Prostate gland (tissue), 2 donors: ENCODE measurements around the gene RPTOR. TPM values are rescaled to one million over a fixed set of nuclear protein-coding genes. Genes with fewer than 3 reads are reported as not detected.

Experiments
- DNase-seq: peaks from one replicate; pipeline ENCODE4 v3.0.0-alpha.2; 2019; ENCODE audit warnings: low spot score
- H3K27ac ChIP-seq, 2 donors: fragments of 200-600 bp; sonication (generic); 2 replicates each; pipeline ENCODE4 v1.5.1; 2017 to 2019
- H3K27me3 ChIP-seq: fragments of 200-600 bp; sonication (generic); replicated peaks from 2 replicates; pipeline ENCODE4 v1.5.1; 2019; ENCODE audit not compliant: insufficient read depth
- H3K36me3 ChIP-seq, 2 donors: fragments of 200-600 bp; sonication (generic); 1 replicate in 1 of 2; 2 replicates in 1 of 2; pipeline versions ENCODE4 v1.5.1 to v1.8.1; 2017 to 2019
- H3K4me1 ChIP-seq: fragments of 200-600 bp; sonication (generic); replicated peaks from 2 replicates; pipeline ENCODE4 v1.5.1; 2019
- H3K4me3 ChIP-seq, 2 donors: fragments of 200-600 bp; sonication (generic); 2 replicates each; pipeline ENCODE4 v1.5.1; 2017 to 2019
- H3K9me3 ChIP-seq: fragments of 200-600 bp; sonication (generic); 2 replicates; pipeline ENCODE4 v1.5.1; 2017
- CTCF ChIP-seq, 4 experiments: fragments of 200-600 bp in 2 of 4; fragments of 450-650 bp in 2 of 4; sonication (generic) in 2 of 4; IDR thresholded peaks; 1 replicate in 3 of 4; 2 replicates in 1 of 4; pipeline ENCODE4 v1.5.1; 2016 to 2019; ENCODE audit warnings: antibody characterized with exemption in 4 of 4, mild to moderate bottlenecking in 2 of 4, moderate library complexity in 2 of 4
- POLR2A ChIP-seq: fragments of 450-650 bp; IDR thresholded peaks from one replicate; pipeline ENCODE4 v1.6.1; 2016; ENCODE audit warnings: antibody characterized with exemption, mild to moderate bottlenecking
- POLR2AphosphoS5 ChIP-seq: sonication (generic); formaldehyde crosslinking; IDR thresholded peaks from one replicate; pipeline ENCODE4 v1.6.1; 2017; ENCODE audit warnings: antibody characterized with exemption
- WGBS: methylation state at CpG from one replicate; pipeline ENCODE4 v1.1.5; 2018; 5-methylcytosine and 5-hydroxymethylcytosine counted together
- intact Hi-C: fragments of 100-400 bp; cut with DNase I; formaldehyde crosslinking; loops from one replicate; pipeline ENCODE4 v1.14.2; 2022
- total RNA-seq, 2 donors: library from RNA; depleted of rRNA; stranded (reverse); fragments of >200 nt; gene quantifications; one replicate each; pipeline ENCODE4 v1.1.0, GENCODE V29; 2016

RPTOR gene
- total RNA-seq, 2 donors from 2014 or later = 30.3 to 62.5 TPM

GRCh38 chr17:80848449-80849102 is 303.9 kb downstream of the RPTOR start:
- Histone ChIP-seq H3K4me3 (no peak overlapping the region), H3K27me3 (no peaks in the 10 kb centered on the region), H3K4me1 (no peaks in the 10 kb centered on the region), H3K36me3 (no peaks in the 10 kb centered on the region), H3K27ac (no peak overlapping the region), H3K9me3 (no peaks in the 10 kb centered on the region)
- TF ChIP-seq POLR2AphosphoS5 = no peak
- no peak for TF ChIP-seq CTCF (IDR thresholded peaks at IDR 0.05)
- no peak for TF ChIP-seq POLR2A
- intact Hi-C loops = no loop called here
- DNase-seq = no peak
- WGBS = 88% methylated on average over 21 of the region's 21 CpGs

- no peak for TF ChIP-seq CTCF (IDR thresholded peaks at IDR 0.05)
- no peak for TF ChIP-seq POLR2AphosphoS5
- TF ChIP-seq POLR2A = no peak
- intact Hi-C loops = no loop called here
- H3K9me3 ChIP-seq = no peaks in the 10 kb centered on the region
- no peaks in the 10 kb centered on the region for H3K27me3 ChIP-seq
- DNase-seq = no peak
- H3K4me3 ChIP-seq = no peak overlapping the region
- no peaks in the 10 kb centered on the region for H3K36me3 ChIP-seq
- no peaks in the 10 kb centered on the region for H3K4me1 ChIP-seq
- H3K27ac ChIP-seq = no peak overlapping the region
- 99% methylated on average over 12 of the region's 12 CpGs for WGBS
Measured at GRCh38 chr17:80849119-80849518, 304.5 kb downstream of the RPTOR start.

- Histone ChIP-seq H3K36me3 (no peaks in the 10 kb centered on the region), H3K4me3 (no peak overlapping the region), H3K27ac (no peak overlapping the region), H3K4me1 (no peaks in the 10 kb centered on the region), H3K9me3 (no peaks in the 10 kb centered on the region), H3K27me3 (no peaks in the 10 kb centered on the region)
- intact Hi-C loops = loop anchor here (10.0 kb wide), 1 partner anchor 375 kb away; the partner anchor contains the start of gene NPTX1
- no peak for DNase-seq
- 96% methylated on average over 9 of the region's 9 CpGs for WGBS
- TF ChIP-seq POLR2A (no peak), CTCF (IDR thresholded peaks at IDR 0.05) (no peak), POLR2AphosphoS5 (no peak)
Measured at GRCh38 chr17:80850109-80850508, 305.5 kb downstream of the RPTOR start.

- no peaks in the 10 kb centered on the region for H3K4me1 ChIP-seq
- H3K9me3 ChIP-seq = no peaks in the 10 kb centered on the region
- 67% methylated on average over 6 of the region's 6 CpGs for WGBS
- intact Hi-C loops = loop anchor here (10.0 kb wide), 1 partner anchor 376 kb away; the partner anchor contains the start of gene NPTX1
- no peak for DNase-seq
- H3K4me3 ChIP-seq = no peak overlapping the region
- TF ChIP-seq POLR2AphosphoS5 (no peak), CTCF (IDR thresholded peaks at IDR 0.05) (no peak), POLR2A (no peak)
- H3K27ac ChIP-seq = no peak overlapping the region
- H3K27me3 ChIP-seq = no peaks in the 10 kb centered on the region
- no peaks in the 10 kb centered on the region for H3K36me3 ChIP-seq
Measured at GRCh38 chr17:80850817-80851216, 306.2 kb downstream of the RPTOR start.
